Mammary epithelial cell (primary cell): ENCODE data around the gene LHFPL2.

Source experiments
- CTCF ChIP-seq, 2 donors: IDR thresholded peaks in 1 of 2; conservative IDR thresholded peaks in 1 of 2; 2 replicates each; pipeline ENCODE4 v1.5.1; 2011 to 2012; ENCODE audit warnings: inconsistent platforms in 2 of 2, low read length in 2 of 2, mild to moderate bottlenecking in 2 of 2, control low read depth in 1 of 2, low read depth in 1 of 2; ENCODE audit not compliant: insufficient read depth in 1 of 2; ENCODE audit errors: extremely low read depth in 1 of 2
- EZH2 ChIP-seq: IDR thresholded peaks from 2 replicates; pipeline ENCODE4 v1.6.1; 2012; ENCODE audit warnings: low read length, inconsistent platforms, borderline replicate concordance

GRCh38 chr5:78653681-78654366 lies 5.3 kb upstream of the LHFPL2 start:
- TF ChIP-seq CTCF (conservative IDR thresholded peaks at IDR 0.05 in 1 of 2, IDR thresholded peaks at IDR 0.05 in 1 of 2; ENCODE audit: extremely low read depth in 1 of 2, insufficient read depth in 1 of 2, low read depth in 1 of 2, low read length in 2 of 2) (no peak), EZH2 (no peak)
